Mesothelial cell of epicardium (in vitro differentiated cells): ENCODE measurements around the gene C16orf78. TPM values are rescaled to one million over a fixed set of nuclear protein-coding genes. Genes with fewer than 3 reads are reported as not detected.
"Not testable (repeated sequence)": the region's sequence is repeated elsewhere in the genome, so short reads cannot be mapped to it uniquely, and the experiment has no call there.

Experiments
- DNase-seq, 2 experiments: peaks; one replicate each; pipeline ENCODE4 v3.0.0; 2021; ENCODE audit warnings: low spot score in 2 of 2; ENCODE audit not compliant: unreplicated experiment in 2 of 2
- H3K27ac Mint-ChIP-seq: 2 replicates; pipeline ENCODE4 v1.8.0; 2021; ENCODE audit warnings: mixed read lengths
- H3K27me3 Mint-ChIP-seq: 2 replicates; pipeline ENCODE4 v1.8.0; 2021; ENCODE audit warnings: low read depth, mixed read lengths
- H3K36me3 Mint-ChIP-seq: 2 replicates; pipeline ENCODE4 v1.8.0; 2021; ENCODE audit warnings: mixed read lengths
- H3K4me1 Mint-ChIP-seq: 2 replicates; pipeline ENCODE4 v1.8.0; 2021; ENCODE audit warnings: mixed read lengths
- H3K4me3 Mint-ChIP-seq: 2 replicates; pipeline ENCODE4 v1.8.0; 2021; ENCODE audit warnings: mild to moderate bottlenecking, moderate library complexity, mixed read lengths
- H3K9me3 Mint-ChIP-seq: 2 replicates; pipeline ENCODE4 v1.8.0; 2021; ENCODE audit warnings: mixed read lengths
- total RNA-seq: library from RNA; stranded (reverse); gene quantifications from 3 replicates; pipeline ENCODE4 v1.2.1, GENCODE V29; 2021
- TF ChIP-seq, protein P1 (sequence below): fragments of 200-600 bp; sonication (generic); IDR thresholded peaks from one replicate; pipeline ENCODE4 v1.5.0; 2021; ENCODE audit warnings: antibody characterized with exemption; ENCODE audit not compliant: unreplicated experiment

The C16orf78 gene
- total RNA-seq, 1 donor from 2014 or later = not detected

DNA sequence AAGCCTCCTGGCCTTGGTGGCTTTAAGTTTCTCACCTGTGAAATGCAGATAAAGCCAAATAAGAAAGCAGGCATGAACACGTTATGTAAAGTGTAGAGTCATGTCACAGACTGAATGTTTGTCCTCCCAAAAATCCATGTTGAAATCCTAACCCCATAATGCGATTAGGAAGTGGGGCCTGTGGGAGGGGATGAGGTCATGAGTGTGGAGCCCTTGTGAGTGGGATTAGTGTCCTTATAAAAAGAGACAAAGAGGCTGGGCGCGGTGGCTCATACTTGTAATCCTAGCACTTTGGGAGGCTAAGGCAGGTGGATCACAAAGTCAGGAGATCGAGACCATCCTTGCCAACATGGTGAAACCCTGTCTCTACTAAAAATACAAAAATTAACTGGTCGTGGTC lies 19.5 kb upstream of the C16orf78 start:
- Mint-ChIP-seq H3K9me3 (no peaks in the 10 kb centered on the region), H3K36me3 (no peaks in the 10 kb centered on the region), H3K27ac (no peak overlapping the region), H3K4me3 (no peak overlapping the region), H3K4me1 (no peaks in the 10 kb centered on the region), H3K27me3 (peaks cover 52% of the 10 kb centered on the region)
- TF ChIP-seq, protein P1, sequence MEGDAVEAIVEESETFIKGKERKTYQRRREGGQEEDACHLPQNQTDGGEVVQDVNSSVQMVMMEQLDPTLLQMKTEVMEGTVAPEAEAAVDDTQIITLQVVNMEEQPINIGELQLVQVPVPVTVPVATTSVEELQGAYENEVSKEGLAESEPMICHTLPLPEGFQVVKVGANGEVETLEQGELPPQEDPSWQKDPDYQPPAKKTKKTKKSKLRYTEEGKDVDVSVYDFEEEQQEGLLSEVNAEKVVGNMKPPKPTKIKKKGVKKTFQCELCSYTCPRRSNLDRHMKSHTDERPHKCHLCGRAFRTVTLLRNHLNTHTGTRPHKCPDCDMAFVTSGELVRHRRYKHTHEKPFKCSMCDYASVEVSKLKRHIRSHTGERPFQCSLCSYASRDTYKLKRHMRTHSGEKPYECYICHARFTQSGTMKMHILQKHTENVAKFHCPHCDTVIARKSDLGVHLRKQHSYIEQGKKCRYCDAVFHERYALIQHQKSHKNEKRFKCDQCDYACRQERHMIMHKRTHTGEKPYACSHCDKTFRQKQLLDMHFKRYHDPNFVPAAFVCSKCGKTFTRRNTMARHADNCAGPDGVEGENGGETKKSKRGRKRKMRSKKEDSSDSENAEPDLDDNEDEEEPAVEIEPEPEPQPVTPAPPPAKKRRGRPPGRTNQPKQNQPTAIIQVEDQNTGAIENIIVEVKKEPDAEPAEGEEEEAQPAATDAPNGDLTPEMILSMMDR = no peak
- no peak for DNase-seq

DNA sequence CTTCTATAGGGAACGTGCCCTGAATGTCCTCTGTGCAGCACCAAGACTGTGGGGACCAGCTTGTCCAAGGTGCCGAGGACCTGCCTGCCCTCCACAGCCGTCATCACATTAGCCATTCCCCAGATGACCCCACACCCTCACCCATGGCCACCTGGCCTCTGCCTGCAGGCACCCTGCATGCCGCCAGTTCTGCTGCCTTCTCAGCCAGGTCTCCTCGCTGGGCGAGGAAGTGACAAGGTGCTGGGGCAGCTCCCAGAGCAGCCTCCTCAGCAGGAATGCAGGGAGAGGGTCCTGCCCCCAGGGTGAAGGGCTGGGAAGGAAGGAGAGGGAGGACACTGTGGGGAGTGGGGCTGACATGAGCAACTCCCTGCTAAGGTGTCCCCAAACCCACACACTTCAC lies 18.6 kb upstream of the C16orf78 start:
- H3K27me3 Mint-ChIP-seq = peaks cover 50% of the 10 kb centered on the region
- no peaks in the 10 kb centered on the region for H3K4me1 Mint-ChIP-seq
- no peak for DNase-seq
- no peak overlapping the region for H3K4me3 Mint-ChIP-seq
- TF ChIP-seq, protein P1 = no peak
- H3K36me3 Mint-ChIP-seq = no peaks in the 10 kb centered on the region
- no peaks in the 10 kb centered on the region for H3K9me3 Mint-ChIP-seq
- H3K27ac Mint-ChIP-seq = no peak overlapping the region

DNA sequence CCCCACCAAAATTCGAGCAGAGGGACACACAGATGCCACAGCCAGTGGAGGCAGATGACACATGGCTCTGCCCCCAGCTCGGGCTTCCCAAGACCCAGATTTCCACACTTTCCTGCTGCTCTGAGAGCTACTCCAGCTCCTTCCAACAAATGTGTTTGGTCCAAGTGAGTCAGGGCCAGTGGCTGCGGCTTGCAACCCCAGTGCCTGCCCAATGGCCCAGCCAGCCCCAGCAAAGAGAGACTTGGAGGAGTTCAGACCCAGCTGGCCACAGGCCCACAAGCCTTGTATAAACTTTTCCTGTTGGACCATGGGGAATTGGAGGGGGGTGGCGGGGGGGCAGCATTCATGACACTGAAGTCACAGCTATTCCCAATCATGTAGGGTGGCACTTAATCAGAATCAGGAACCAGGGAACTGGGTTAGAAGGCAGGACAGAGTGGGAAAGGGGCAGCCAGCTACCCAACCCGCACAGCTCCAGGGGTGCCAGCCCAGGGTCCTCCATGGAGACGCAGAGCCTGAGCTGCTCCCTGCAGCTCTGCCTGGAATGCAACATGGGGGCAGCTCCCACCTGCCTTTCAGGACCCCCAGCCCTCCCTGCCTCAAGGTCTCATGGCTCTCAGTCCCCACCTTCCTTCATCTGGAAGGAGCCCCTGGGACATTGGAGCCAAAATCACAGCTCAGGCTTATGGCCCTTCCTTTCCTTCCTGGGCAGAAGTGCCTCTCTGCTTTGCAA lies 17.5 kb upstream of the C16orf78 start:
- no peak overlapping the region for H3K27ac Mint-ChIP-seq
- peaks cover 39% of the 10 kb centered on the region for H3K27me3 Mint-ChIP-seq
- TF ChIP-seq, protein P1 = no peak

DNA sequence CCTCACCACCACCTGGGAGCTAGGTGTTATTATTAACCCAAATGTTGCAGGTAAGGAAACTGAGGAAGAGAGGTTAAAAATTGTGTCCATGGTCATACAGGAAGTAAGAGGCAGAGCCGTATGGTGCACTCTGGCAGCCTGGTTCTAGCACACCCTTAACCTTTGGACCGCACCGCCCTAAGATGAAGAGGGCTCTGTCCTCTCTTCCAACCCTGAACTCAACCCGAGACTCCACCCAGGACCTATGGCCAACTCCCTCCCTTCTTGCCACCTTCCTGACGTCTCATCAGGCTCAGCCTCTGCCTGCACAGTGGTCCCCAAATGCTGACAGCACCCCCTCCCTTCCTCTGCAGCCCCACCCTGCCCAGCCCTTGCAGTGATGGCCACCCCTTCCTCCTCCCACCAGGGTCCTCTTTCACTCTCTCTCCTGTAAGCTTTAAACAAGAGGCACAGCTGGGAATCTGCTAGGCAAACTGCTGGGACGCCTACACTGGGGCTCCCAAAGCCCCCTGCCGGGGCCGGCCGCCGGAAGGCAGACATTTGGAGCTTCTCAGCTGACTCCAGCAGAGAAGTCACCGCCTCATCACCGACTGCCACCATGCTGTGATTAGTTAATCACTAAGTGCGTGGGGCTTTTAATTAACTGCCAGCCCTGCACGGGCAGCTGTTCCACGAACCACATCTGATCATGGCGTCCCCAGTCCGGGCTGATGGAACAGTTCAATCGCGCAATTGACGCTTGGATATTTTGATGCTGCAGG lies 16.7 kb upstream of the C16orf78 start:
- H3K27ac Mint-ChIP-seq = no peak overlapping the region
- no peaks in the 10 kb centered on the region for H3K4me1 Mint-ChIP-seq
- no peak for DNase-seq
- TF ChIP-seq, protein P1 = no peak
- peaks cover 33% of the 10 kb centered on the region for H3K27me3 Mint-ChIP-seq
- no peaks in the 10 kb centered on the region for H3K9me3 Mint-ChIP-seq
- H3K36me3 Mint-ChIP-seq = no peaks in the 10 kb centered on the region
- H3K4me3 Mint-ChIP-seq = no peak overlapping the region

More for the DNA sequence above, 17.5 kb upstream of the C16orf78 start:
- H3K9me3 Mint-ChIP-seq = no peaks in the 10 kb centered on the region
- no peaks in the 10 kb centered on the region for H3K4me1 Mint-ChIP-seq
- no peak overlapping the region for H3K4me3 Mint-ChIP-seq
- H3K36me3 Mint-ChIP-seq = no peaks in the 10 kb centered on the region
- no peak for DNase-seq

DNA sequence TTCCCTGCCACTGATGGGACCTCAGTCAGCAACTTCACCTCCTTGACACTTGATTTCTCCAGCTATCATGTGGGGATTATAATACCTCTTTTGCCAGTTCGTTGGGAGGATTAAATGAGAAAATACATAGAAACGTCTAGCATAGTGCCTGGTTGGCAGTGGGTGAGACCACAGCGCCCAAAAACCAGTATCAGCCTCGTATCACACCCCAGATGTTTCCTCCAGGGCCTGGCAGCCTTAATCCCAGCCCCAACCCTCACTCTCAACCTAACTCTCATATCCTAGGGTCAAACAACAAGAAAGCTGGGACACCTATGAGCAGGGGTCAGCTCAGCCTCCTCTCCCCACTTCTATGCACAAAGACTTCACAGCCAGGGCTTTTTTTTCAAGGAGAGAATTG lies 14.0 kb upstream of the C16orf78 start:
- no peak overlapping the region for H3K27ac Mint-ChIP-seq

DNA sequence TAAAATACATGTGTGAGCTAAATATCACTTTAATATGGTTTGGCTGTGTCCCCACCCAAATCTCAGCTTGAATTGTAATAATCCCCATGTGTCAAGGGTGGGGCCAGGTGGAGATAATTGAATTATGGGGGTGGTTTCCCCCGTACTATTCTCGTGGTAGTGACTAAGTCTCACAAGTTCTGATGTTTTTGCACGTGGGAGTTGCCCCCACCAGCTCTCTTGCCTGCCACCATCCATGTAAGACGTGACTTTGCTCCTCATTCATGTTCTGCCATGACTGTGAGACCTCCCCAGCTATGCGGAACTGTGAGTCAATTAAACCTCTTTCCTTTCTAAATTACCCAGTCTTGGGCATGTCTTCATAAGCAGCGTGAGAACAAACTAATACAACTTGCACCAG lies 11.9 kb upstream of the C16orf78 start:
- H3K4me1 Mint-ChIP-seq, DNase-seq, H3K9me3 Mint-ChIP-seq, H3K36me3 Mint-ChIP-seq, H3K4me3 Mint-ChIP-seq, H3K27ac Mint-ChIP-seq: not testable (repeated sequence)
- H3K27me3 Mint-ChIP-seq = peaks cover 29% of the 10 kb centered on the region

More for the DNA sequence above, 14.0 kb upstream of the C16orf78 start:
- TF ChIP-seq, protein P1 = no peak
- no peak overlapping the region for H3K4me3 Mint-ChIP-seq
- peaks cover 33% of the 10 kb centered on the region for H3K27me3 Mint-ChIP-seq
- H3K9me3 Mint-ChIP-seq = peaks cover 5% of the 10 kb centered on the region
- no peaks in the 10 kb centered on the region for H3K4me1 Mint-ChIP-seq
- DNase-seq = no peak
- H3K36me3 Mint-ChIP-seq = no peaks in the 10 kb centered on the region
